NCI-H82 treated with DMSO at 0.1 percent for 48 hours (cell line): ENCODE results near the gene CD74.
A peak's percentile ranks its signal among the peaks of the same experiment; 100 is the strongest.

Experiments used
- DNase-seq: peaks from one replicate; lab custom pipeline; 2025; ENCODE audit not compliant: unreplicated experiment; lab: John Stamatoyannopoulos, UW

CD74 gene

DNA sequence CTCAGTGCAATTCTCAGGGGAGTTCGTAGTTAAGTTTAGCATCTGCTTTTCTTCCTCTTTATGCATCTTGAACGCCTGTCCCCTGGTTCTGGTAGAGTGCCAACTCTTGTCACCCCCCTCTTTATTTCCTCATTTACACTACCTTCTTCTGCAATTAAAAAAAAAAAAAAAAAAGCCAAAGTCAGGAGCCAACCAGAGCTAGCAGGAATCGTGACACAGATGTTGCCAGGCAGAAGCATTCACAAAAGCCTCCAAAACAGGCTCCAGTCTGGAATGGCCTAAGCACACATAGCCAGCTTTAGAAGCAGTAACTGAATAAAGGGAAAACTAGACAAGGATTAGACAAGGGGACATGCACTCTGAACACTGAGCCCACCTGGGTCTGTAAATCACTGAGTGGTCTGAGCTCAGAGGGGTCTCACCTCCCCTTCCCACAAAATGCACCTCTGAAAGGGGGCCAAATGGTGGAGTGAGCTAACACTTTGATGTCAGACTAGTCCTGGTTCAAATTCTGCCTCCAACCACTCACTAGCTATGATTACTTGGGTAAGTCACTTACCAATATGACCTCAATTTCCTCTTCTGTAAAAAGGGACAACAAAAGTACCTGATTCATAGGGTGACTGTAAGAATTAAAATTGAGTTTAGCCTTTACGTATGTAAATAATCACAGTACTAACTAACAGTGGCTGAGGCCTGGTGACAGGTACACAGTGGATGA is 2.0 kb downstream of the CD74 start:
- DNase-seq, result peak; percentile 36

DNA sequence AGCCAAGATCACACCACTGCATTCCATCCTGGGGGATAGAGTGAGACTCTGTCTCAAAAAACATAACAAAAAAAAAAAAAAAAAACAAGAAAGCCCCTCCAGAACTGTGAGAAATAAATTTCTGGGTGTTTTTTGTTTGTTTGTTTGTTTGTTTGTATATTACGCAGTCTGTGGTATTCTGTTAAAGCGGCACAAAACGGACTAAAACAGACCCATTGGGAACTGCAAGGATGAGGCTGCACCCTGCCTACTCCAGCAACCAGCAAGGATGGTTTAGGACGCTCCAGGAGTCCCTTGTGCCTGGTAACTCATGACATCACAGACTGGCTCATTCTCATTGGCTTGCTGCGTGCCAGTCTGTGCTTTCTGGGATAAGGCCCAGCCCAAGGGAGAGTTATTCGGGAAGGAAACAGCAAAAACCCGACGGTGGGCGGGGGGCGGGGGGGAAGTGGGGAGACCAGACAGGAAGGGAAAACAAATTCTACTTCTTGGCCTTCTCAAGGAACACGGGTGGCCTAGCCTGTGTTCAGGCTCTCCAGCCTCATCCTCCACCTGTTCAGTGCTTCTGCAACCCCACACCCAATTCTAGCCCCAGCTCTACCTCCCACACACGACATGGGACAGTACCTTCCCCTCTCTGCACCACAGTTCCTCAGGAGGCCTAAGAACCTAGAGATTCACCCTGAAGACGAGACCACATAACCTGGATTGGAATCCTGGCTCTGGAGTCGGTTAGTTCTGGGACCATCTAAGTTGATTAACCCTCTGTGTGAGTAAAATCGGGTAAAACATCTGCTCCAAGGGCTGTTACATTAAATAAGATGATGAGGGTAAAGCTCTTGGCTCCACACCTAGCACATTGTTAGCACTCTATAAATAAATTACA is 2.8 kb downstream of the CD74 start:
- peak; percentile 56 for DNase-seq

DNA sequence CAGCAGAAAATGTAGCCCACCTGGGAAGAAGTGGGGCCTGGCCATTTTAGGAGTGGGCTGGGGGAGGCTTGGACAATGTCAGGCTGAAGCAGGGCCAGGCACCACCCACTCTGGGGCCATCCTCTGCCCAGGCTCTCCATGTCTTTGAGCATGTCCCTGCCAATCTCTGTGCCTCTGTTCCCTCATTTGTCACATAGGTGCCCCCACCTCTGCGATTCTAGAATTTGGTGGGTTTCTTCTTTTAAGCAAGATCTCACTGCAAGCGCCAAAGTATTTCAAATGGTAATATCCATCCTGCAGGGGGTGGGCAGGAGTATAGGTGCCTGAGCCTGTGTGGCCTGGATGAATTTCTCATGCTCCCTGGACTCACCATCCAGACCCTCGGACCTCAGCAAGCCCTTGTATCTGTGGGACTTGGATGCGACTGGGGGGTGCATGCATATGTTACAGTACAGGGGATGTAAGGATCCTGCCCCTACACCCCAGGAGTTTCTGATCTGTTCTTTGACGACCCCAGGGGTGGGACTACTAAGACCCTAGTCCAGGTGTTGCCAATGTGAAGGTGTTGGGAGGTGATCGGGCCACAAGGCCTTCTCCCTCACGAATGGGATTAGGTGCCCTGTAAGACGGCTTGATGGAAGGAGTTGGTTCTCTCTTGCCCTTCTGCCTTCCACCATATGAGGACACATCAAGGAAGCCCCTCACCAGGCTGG is 4.3 kb downstream of the CD74 start:
- DNase-seq, result no peak

DNA sequence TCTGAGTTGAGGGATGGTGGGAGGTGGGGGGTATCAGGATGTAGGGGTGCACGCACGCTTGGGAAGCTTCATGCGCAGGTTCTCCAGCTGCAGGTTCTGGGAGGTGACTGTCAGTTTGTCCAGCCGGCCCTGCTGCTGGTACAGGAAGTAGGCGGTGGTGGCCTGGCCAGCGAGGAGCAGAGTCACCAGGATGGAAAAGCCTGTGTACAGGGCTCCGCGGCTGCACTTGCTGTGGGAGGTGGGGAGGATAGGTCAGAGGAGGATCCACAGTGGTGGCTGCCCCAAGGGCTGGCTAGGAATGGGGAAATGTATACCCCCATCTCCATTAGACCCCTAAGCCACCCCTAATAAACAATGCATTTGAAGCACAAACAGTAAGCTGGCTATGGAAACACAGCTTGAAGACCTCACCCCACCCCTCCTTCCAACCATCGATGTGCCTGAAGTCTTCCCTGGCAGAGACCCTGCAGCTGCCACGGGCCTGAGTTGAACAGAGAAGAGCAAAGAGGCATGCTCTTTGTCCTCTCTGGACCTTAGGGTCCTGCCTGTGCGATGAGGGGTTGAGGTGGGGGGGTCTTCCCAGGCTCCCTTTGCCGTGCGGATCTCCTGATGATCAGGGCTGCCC is 5.5 kb downstream of the CD74 start:
- no peak for DNase-seq

DNA sequence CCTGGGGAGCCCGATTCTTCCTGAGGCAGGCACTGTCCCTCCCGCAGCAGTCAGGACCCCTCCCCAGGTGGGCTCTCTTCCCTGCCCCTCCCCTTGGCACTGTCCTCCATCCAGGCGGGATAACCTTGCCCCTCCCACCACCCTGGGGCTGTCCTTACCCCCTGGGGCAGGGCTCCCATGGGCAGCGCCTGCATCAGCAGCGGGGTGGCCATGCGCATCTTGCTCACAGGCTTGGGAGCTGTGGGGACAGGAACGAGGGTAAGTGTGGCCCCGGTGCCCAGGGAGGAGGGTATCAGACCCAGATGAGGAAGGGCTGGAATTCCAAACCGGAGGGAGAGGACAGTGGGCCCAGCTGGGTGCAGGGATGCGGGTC is 6.0 kb downstream of the CD74 start:
- no peak for DNase-seq

DNA sequence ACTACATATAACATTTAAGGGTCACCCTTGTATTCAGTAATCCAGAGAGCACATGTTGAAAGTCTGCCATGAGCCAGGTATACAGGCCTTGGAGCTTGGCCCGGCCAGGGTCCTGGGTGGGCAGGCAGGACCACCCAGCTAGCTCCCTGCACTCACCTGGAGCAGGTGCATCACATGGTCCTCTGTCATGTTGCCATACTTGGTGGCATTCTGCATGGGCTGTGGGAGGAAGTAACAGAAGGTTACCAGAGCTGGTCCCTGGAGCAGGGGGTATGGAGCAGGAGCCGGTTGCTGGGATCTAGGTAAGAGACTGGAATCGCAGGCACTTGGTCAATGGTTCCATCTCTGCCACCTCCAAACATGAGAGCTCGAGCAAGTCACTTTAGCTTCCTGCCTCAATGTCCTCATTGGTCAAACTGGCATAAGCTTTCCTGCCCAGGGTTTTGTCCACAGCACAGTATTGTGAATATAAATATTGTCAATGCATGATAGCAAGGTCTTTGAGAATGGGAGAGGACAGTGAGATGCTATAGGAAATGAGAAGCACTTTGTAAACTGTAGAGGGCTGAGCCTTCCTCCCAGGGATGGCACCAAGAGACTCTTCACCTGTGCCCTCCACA is 6.5 kb downstream of the CD74 start:
- no peak for DNase-seq

DNA sequence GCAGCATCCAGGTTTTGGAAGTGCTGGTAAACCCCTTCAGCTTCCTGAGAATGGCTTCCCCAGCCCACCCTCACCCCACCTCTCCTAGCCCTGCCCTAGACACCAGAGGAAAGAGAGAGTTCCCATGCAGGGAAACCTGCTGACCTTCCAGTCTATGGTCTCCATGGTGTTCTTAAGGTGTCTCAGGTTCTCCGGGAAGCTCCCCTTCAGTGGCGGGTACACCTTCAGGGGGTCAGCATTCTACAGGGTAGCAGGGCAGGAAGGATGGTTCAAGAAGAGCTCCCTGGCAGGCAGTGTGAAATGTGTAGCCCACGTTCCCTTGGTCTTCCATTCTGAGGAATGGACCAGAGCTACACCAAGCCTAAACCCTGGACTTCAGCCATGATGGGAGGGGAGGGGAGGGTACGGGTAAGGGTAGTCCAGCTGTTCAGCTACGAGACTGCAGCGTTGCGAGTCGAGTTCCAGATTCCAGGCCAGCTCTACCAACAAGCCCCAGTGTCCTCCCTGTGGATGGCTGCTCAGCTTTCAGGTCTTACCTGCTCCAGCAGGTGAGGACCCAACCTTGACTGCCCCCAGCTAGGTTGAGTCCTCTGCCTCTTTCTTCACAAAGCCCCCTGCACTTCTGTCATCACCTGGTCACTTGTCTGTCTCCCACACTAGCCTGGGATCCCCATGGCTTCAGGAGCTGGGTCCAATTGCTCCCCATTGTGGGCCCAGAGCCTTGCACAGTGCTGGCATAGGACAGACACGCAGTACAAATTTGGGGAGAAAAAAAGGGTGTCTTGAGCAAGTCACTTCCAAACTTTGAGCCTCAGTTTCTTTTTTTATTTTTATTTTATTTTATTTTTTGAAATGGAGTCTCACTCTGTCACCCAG is 7.5 kb downstream of the CD74 start:
- no peak for DNase-seq

DNA sequence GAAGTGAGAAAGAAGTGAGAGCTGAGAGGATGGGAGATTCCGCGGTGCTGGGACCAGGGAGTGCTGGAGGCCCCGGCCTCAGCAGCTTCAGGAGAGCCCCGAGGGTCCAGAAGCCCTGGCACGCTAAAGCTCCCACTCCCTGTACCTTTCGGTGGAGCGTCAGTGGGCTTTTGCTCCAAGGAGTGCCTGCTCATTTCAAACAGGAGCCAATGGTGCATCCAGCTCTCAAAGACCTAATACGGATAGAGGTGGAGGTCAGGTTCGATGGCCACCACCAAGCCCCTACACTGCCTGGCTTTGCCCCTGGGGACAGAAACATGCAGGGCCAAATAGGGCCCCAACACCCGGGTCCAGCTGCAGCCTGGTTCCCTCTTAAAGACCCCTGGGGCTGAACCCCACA is 8.2 kb downstream of the CD74 start:
- DNase-seq, result no peak

DNA sequence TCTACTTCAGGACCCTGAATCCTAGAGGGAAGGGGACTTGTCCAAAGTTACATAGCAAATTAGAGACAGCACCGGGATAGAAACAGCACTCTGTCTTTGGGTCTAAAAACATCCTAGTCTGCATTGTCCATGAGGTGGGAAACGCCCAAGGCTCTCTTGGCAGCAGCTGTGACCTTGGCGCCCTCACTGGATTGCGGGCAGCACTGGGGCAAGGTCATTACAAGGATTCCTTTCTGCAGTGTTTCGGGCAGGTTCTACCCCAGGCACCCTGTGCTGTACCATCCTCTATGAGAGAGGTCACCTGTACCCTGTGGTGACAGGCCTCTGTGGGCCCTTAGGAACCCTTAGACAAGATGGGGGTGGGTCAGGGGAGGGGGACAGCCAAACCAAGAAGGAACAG is 8.6 kb downstream of the CD74 start:
- DNase-seq, result no peak

DNA sequence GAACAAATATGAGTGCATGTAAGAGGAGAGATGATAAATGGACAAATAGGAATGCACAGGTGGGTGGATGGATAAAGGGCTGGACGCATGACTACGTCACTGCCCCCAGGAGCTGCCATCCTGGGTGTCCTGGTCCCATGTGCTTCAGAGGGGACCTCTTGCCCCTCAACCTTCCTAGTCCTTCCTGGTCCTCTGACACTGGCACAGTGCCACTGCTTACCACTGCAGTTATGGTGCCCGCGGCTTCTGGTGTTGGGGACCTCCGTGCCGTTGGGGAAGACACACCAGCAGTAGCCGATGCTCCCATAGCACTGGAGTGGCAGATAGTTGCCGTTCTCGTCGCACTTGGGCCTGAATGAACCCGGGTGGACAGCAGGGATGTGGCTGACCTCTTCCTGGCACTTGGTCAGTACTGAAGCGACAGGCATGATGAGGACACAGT is 9.8 kb downstream of the CD74 start:
- DNase-seq, result no peak

DNA sequence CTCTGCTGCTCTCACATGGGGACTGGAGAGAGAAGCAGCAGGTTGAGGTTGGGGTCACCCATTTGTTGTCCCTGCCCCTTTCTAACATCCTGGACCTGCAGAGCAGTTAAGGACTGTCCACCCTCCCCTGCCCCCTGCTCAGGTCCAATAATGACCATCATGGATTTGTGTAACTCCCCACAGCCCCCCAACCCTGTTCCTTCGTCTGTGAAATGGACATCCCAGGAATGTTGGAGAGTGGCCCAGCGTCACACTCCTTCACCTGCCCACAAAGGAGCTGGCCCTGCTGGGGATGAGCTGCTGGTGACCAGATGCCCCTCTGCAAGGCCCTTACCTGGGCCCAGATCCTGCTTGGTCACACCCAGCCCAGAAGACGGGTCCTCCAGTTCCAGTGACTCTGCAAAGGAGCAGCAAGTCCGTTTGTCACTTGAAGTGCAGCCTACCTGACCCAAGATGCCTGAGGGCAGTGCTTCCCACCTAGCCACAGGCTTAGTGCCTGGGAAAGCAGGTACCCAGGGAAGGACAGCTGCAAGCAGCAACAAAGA is 10.4 kb downstream of the CD74 start:
- DNase-seq, result no peak

DNA sequence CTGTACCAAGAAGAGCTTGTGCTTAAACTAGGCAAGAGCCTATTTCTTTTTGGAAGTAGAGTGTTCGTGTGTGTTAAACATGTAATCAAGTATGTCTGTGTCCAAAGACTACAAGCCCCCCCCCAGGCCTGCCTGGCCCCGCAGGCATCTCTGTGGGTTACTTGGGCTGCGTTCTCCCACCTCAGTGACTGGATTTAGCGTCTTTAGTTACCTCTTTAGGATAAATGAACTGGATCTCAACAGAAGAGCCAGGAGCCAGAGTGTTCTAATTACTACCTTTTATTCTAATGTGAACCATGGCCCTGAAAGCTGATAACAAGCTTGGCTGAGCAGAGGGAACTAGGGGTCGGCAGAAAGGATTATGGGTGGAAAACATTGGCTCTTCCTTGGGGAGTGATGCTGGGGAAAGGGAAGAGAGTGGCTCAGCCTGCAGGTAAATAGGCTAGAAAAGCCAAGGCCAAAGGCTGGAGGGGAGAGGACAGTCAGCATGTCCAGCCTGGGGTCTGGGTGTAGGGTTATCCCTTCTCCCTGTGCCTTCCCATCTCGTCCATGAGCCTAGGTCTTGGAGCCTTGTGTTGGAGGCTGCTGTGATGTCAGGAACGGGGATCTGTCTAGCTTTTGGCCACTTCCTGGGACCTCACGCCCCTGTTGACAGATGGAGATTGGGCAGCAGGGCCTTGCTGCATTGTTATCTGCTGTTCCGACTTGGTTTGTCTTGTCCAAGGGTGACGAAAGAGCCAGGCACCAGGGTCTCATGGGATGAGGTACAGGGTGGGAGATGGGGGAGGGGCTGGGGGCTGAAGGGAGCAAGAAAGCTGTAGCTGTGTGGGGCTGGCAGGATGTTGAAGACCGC is 11.1 kb downstream of the CD74 start:
- DNase-seq, result no peak

DNA sequence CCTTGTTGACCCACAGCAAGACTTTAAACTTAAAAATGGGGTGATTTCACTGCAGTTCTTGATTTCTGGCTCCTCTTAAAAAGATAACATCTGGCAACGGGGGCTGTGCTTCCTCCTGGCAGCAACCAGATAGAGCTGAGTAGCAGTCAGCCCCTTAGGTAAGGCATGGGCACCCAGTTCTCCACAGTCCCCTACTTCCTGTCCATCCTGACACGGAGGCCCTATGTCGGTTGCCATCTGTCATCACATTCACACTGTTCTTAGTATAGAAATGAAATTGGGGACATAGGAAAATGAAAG is 11.7 kb downstream of the CD74 start:
- no peak for DNase-seq

DNA sequence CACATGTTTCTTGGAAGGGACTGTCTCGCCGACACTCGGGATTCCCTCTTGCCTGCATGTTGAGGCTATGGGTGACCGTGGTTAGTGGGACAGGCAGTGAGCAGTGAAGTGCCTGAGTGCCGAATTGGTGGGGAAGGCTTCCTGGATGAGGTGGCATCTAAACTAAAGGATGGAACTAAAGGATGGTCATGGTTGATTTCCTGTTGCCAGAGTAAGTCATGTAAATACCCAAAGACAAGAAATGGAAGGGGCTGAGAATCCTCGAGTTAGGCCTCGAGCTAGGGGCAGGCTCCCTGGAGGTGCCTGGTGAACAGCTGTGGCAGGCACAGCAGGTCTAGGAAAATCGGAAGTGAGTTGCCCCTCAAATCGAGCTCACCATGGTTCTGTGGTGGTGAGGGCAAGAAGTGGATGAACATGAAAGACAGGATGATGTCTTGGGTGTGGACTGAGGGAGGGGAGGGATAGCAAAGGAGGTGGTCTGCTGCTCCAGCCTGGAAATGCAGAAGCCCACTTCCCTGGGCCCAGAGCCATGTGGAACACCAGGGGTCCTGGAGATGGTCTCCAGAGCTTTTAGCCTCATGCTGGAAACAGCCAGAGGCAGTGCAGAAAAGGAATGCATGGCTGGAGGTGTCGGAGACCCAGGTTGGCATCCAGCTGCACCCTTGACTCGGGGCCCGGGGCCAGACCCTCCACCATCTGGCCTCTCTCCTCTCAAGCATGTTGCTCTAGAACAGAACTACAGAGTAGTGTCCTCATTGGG is 12.2 kb downstream of the CD74 start:
- no peak for DNase-seq

DNA sequence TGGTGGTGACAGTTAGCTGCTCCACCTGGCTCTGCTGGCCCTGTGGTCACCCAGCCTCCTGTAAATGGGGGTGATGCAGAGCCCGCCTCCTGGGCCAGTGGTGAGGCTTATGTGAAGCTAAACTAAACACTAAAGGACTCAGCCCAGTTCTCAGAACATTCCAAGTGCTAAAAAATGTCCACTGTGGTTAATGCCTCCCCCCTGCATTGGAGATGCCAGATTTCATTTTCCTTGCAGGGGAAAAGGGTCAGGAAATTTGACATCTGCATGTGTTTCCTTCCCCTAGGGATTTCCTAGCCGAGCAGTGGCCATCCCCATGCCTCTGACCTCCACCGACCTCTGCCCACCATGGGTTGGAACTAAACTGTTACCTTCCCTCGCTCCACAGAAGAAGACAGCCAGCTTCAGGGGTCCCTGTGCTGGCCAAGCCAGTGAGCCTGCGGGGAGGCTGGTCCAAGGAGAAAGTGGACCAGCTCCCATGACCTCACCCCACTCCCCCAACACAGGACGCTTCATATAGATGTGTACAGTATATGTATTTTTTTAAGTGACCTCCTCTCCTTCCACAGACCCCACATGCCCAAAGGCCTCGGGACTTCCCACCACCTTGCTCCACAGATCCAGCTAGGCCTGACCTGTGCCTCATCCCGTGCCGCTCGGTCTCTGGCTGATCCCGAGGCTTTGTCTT is 13.0 kb downstream of the CD74 start:
- DNase-seq, result no peak

DNA sequence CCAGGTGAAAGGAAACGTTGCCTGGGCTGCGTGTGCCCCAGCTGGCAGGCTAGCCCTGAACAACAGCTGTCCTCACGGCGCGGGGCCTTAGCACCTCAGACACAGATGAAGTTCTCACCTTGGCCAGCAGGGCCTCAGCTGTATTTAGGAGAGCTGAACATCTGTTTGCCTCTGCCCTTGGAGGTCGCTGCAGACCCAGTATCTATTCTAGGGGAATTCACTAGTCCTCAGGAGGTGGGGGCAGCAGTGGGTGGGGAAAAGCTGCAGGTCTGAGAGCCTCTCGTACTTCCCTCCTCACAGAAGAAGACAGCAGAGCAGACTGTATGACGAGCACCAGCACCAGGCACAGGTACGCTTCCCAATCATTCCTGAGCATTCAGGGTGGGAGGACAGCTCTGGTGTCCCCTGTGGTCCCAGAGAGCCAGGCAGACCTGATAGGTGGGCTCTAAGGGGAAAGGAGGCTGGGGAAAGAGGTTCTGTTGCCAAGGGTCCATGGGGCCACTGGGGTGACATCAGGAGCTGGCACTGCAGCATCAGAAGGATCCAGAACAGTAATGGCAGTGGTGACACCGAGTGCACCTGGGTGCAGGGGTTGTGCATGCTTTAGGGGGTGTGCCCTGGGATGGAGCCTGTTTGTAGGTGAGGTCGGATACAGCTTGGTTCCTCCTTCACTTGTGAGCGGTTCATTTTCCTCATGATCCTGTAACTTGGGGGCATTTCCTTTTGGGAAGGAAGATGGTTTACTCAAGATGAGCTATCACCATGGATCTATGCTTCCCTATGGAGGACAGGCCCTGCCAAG is 13.8 kb downstream of the CD74 start:
- no peak for DNase-seq
